Measurements from ENCODE around the gene ATP6V1A. TPM values are rescaled to one million over a fixed set of nuclear protein-coding genes. Genes with fewer than 3 reads are reported as not detected.

ATP6V1A gene
- total and polyA plus RNA-seq, 3 donors from 2014 or later: 37.8 to 55.9 (median 51.6) TPM

DNA sequence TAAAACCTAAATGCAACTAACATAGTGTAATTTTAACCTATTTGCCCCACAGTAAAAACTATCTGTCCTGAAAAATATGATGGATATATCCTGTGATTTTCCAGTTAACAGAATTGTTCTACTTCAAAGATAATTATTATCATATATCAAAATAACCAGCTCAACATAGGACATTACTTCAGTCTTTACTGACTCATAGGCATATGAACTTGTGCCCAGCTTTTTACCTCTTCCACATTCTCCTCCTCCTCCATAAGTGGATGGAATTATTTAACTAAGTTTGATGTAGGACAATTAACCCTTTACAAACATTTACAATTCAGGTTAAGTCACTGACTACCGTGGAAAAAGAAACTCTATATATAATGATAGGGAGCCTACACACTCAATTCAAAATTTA lies 27.5 kb upstream of the ATP6V1A start:
- Histone ChIP-seq H3K36me3 (ENCODE audit: low read depth, missing control alignments) (no peaks in the 10 kb centered on the region), H3K9me3 (no peaks in the 10 kb centered on the region), H3K27me3 (no peaks in the 10 kb centered on the region), H3K4me3 (no peak overlapping the region), H3K27ac (no peak overlapping the region), H3K4me1 (peaks cover 11% of the 10 kb centered on the region)
- WGBS, 2 donors: 87 to 98% methylated on average over 1 of the region's 1 CpG
- intact Hi-C loops (cut with DNase I; ENCODE audit: low total_unique reads): no loop called here
- DNase-seq: no peak
- TF ChIP-seq, protein P1, sequence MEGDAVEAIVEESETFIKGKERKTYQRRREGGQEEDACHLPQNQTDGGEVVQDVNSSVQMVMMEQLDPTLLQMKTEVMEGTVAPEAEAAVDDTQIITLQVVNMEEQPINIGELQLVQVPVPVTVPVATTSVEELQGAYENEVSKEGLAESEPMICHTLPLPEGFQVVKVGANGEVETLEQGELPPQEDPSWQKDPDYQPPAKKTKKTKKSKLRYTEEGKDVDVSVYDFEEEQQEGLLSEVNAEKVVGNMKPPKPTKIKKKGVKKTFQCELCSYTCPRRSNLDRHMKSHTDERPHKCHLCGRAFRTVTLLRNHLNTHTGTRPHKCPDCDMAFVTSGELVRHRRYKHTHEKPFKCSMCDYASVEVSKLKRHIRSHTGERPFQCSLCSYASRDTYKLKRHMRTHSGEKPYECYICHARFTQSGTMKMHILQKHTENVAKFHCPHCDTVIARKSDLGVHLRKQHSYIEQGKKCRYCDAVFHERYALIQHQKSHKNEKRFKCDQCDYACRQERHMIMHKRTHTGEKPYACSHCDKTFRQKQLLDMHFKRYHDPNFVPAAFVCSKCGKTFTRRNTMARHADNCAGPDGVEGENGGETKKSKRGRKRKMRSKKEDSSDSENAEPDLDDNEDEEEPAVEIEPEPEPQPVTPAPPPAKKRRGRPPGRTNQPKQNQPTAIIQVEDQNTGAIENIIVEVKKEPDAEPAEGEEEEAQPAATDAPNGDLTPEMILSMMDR (IDR thresholded peaks at IDR 0.05): no peak
- no peak for TF ChIP-seq POLR2A (IDR thresholded peaks at IDR 0.05)

DNA sequence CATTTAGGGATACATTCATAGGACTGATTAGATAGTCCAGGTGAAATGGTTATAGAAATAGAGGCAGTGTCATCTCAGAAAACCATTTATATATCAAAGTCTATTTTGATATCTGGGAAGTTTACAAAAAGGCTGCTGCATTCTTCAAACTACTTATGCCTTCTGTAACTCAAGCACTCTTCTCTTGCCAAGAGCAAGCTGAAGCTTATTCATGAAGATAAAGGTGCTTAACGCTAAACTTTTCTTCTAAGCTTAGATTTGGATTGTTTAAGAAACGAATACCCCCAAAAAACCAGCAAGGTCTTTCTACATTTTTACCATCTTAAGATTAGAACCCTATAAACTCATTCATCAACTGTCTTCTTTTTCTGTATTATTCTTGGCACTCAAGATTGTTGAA lies 27.1 kb upstream of the ATP6V1A start:
- Histone ChIP-seq H3K27me3 (no peaks in the 10 kb centered on the region), H3K4me3 (no peak overlapping the region), H3K36me3 (ENCODE audit: low read depth, missing control alignments) (no peaks in the 10 kb centered on the region), H3K4me1 (peaks cover 11% of the 10 kb centered on the region), H3K9me3 (no peaks in the 10 kb centered on the region), H3K27ac (no peak overlapping the region)
- no peak for DNase-seq
- intact Hi-C loops (cut with DNase I; ENCODE audit: low total_unique reads): no loop called here
- no peak for TF ChIP-seq POLR2A (IDR thresholded peaks at IDR 0.05)
- TF ChIP-seq, protein P1 (IDR thresholded peaks at IDR 0.05): no peak
- 70 to 79% methylated on average over 2 of the region's 2 CpGs for WGBS, 2 donors

DNA sequence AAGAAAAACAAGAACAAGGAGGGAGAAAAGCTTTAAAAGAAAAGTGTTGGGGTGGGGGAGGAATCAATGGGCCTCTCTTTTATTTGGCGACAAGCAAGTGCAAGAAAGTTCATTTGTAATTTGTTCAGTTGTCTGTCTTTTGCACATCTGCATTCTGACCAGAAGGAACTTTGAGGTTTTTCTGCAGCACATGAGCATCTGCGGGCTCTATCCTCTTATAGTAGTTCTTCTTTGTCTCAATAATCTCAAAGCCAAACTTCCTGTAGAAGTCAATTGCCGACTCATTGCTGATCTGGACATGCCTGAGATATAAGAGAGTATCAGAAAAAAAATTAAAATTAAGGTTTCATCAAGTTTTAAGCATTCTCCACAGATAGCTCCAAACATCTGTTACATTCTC lies 25.2 kb upstream of the ATP6V1A start:
- Histone ChIP-seq H3K4me3 (no peak overlapping the region), H3K9me3 (no peaks in the 10 kb centered on the region), H3K27ac (no peak overlapping the region), H3K36me3 (ENCODE audit: low read depth, missing control alignments) (no peaks in the 10 kb centered on the region), H3K27me3 (no peaks in the 10 kb centered on the region), H3K4me1 (peaks cover 3% of the 10 kb centered on the region)
- TF ChIP-seq POLR2A (IDR thresholded peaks at IDR 0.05): no peak
- TF ChIP-seq, protein P1 (IDR thresholded peaks at IDR 0.05): no peak
- intact Hi-C loops (cut with DNase I; ENCODE audit: low total_unique reads): no loop called here
- no peak for DNase-seq
- 77 to 78% methylated on average over 3 of the region's 3 CpGs for WGBS, 2 donors

DNA sequence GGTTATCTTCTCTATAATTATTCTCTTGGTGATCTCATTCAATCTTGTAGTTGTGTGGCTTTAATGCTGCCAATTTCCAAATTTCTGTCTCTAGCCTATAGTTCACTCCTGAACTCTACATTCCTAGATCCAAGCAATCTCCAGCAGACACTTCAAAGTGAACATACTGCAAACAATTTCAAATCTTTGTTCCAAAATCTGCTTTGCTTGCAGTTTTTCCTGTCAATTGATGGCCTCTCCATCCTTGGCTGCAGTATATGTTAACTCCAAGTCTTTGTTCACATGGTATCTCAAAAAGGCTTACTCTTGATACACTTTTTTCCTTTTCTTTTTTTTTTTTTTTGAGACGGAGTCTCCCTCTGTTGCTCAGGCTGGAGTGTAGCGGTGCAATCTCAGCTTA lies 18.2 kb upstream of the ATP6V1A start:
- Histone ChIP-seq H3K27ac (no peak overlapping the region), H3K36me3 (ENCODE audit: low read depth, missing control alignments) (no peaks in the 10 kb centered on the region), H3K4me1 (no peaks in the 10 kb centered on the region), H3K27me3 (no peaks in the 10 kb centered on the region), H3K9me3 (no peaks in the 10 kb centered on the region), H3K4me3 (no peak overlapping the region)
- WGBS, 2 donors: 92 to 100% methylated on average over 2 of the region's 2 CpGs
- DNase-seq: no peak
- intact Hi-C loops (cut with DNase I; ENCODE audit: low total_unique reads): no loop called here
- TF ChIP-seq, protein P1 (IDR thresholded peaks at IDR 0.05): no peak
- TF ChIP-seq POLR2A (IDR thresholded peaks at IDR 0.05): no peak

DNA sequence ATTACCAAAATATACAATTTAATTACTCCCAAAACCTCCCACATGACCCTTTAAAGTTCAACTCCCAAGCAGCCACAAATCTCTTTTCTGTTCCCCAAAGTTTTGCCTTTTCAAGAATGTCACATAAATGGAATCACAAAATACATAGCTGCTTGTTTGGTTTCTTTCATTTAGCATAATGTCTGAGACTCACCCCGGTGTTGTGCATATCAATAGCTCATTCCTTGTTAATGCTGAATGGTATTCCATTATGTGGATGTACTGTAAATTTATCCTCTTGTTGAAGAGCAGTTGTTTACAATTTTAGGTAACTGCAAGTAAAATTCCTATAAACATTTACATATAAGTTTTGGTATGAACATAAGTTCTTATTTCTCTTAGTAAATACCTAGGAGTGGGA lies 16.3 kb upstream of the ATP6V1A start:
- no peaks in the 10 kb centered on the region for H3K4me1 ChIP-seq
- no peaks in the 10 kb centered on the region for H3K36me3 ChIP-seq (ENCODE audit: low read depth, missing control alignments)
- WGBS, 2 donors: 82 to 87% methylated on average over 1 of the region's 1 CpG
- no peak for TF ChIP-seq POLR2A (IDR thresholded peaks at IDR 0.05)
- TF ChIP-seq, protein P1 (IDR thresholded peaks at IDR 0.05): no peak
- no peak for DNase-seq
- intact Hi-C loops (cut with DNase I; ENCODE audit: low total_unique reads): no loop called here
- no peaks in the 10 kb centered on the region for H3K27me3 ChIP-seq
- no peak overlapping the region for H3K27ac ChIP-seq
- H3K9me3 ChIP-seq: no peaks in the 10 kb centered on the region
- H3K4me3 ChIP-seq: no peak overlapping the region

Measured in testis (tissue), 3 donors.